Endothelial cell of umbilical vein (primary cell): ENCODE measurements around the gene KLHL6. TPM values are rescaled to one million over a fixed set of nuclear protein-coding genes. Genes with fewer than 3 reads are reported as not detected.

Source experiments
- BruUV-seq: library from RNA; stranded (reverse); fragments of 400-500 nt; replicated peaks from 2 replicates; lab custom pipeline; 2021; lab: Mats Ljungman, UMichigan
- CTCF ChIA-PET: fragments of 300-600, 350-600 bp; sonication (Branson Sonifier 250); formaldehyde crosslinking; loops from one replicate; lab custom pipeline; 2021; ENCODE audit warnings: antibody characterized with exemption, inconsistent platforms; lab: Charles Lee
- POLR2A ChIA-PET: fragments of 300-600, 350-600 bp; sonication (Branson Sonifier 250); formaldehyde crosslinking; loops from one replicate; lab custom pipeline; 2021; ENCODE audit warnings: antibody characterized with exemption, inconsistent platforms; lab: Charles Lee
- DNase-seq: peaks from one replicate; pipeline ENCODE4 v3.0.0-alpha.2; 2011; ENCODE audit warnings: low read depth, low spot score
- FAIRE-seq: peaks from 2 replicates; lab custom pipeline; 2011; peaks lifted over from hg19 to GRCh38; lab: Jason Lieb, UNC
- H2AFZ ChIP-seq: 2 replicates; pipeline ENCODE4 v1.6.0; 2012; ENCODE audit warnings: low read depth, low read length, control low read depth, inconsistent platforms
- H3K27ac ChIP-seq: 2 replicates; pipeline ENCODE4 v1.5.1; 2011; ENCODE audit warnings: low read depth, mild to moderate bottlenecking, control low read depth, low read length, moderate library complexity; ENCODE audit not compliant: insufficient read depth
- H3K27me3 ChIP-seq, 2 experiments: 2 replicates each; pipeline versions ENCODE4 v1.6.0 to v1.6.1; 2011; ENCODE audit warnings: low read length in 2 of 2, mixed read lengths in 1 of 2; ENCODE audit not compliant: control insufficient read depth in 2 of 2, insufficient read depth in 2 of 2
- H3K36me3 ChIP-seq, 2 experiments: 2 replicates in 1 of 2; 3 replicates in 1 of 2; pipeline ENCODE4 v1.5.1; 2011; ENCODE audit warnings: low read length in 2 of 2, mild to moderate bottlenecking in 1 of 2, moderate library complexity in 1 of 2; ENCODE audit not compliant: control insufficient read depth in 2 of 2, insufficient read depth in 2 of 2; ENCODE audit errors: extremely low read depth in 1 of 2
- H3K4me1 ChIP-seq: 3 replicates; pipeline ENCODE4 v1.5.1; 2011; ENCODE audit warnings: mild to moderate bottlenecking, low read length; ENCODE audit not compliant: control insufficient read depth, insufficient read depth; ENCODE audit errors: extremely low read depth
- H3K4me2 ChIP-seq: 2 replicates; pipeline ENCODE4 v1.6.1; 2011; ENCODE audit warnings: low read length, control low read depth, mixed read lengths; ENCODE audit not compliant: insufficient read depth
- H3K4me3 ChIP-seq, 3 experiments: fragments of 200-600 bp in 1 of 3; sonication (generic), shearing (Covaris generic) in 1 of 3; replicated peaks in 1 of 3; 2 replicates each; pipeline ENCODE4 v1.5.1; 2011 to 2016; ENCODE audit warnings: control low read depth in 3 of 3, low read length in 3 of 3, mild to moderate bottlenecking in 2 of 3, inconsistent platforms in 1 of 3, low read depth in 1 of 3, moderate library complexity in 1 of 3; ENCODE audit not compliant: insufficient read depth in 1 of 3
- H3K79me2 ChIP-seq: 2 replicates; pipeline ENCODE4 v1.6.0; 2012; ENCODE audit warnings: low read length, inconsistent platforms; ENCODE audit not compliant: control insufficient read depth, insufficient read depth
- H3K9ac ChIP-seq: replicated peaks from 2 replicates; pipeline ENCODE3; 2011; ENCODE audit warnings: low read length, control low read depth; ENCODE audit not compliant: insufficient read depth; ENCODE audit errors: extremely low read depth
- H3K9me1 ChIP-seq: replicated peaks from 3 replicates; pipeline ENCODE4 v1.6.0; 2011; ENCODE audit warnings: mild to moderate bottlenecking, low read length; ENCODE audit not compliant: control insufficient read depth, insufficient read depth; ENCODE audit errors: extremely low read depth
- H3K9me3 ChIP-seq: replicated peaks from 2 replicates; pipeline ENCODE4 v1.5.1; 2012; ENCODE audit warnings: low read length, inconsistent platforms; ENCODE audit not compliant: control insufficient read depth, insufficient read depth
- H4K20me1 ChIP-seq: replicated peaks from 2 replicates; pipeline ENCODE3; 2011; ENCODE audit warnings: mild to moderate bottlenecking, low read length; ENCODE audit not compliant: control insufficient read depth, insufficient read depth; ENCODE audit errors: extremely low read depth
- CTCF ChIP-seq, 2 donors: IDR thresholded peaks; 1 replicate in 1 of 2; 2 replicates in 1 of 2; pipeline ENCODE4 v1.5.1; 2011; ENCODE audit warnings: low read length in 2 of 2, mild to moderate bottlenecking in 2 of 2, moderate library complexity in 2 of 2, control low read depth in 1 of 2, inconsistent platforms in 1 of 2, low read depth in 1 of 2; ENCODE audit not compliant: insufficient read depth in 1 of 2; ENCODE audit errors: extremely low read depth in 1 of 2
- EZH2 ChIP-seq: IDR thresholded peaks from 2 replicates; pipeline ENCODE4 v1.6.1; 2012; ENCODE audit warnings: borderline replicate concordance, low read depth, mild to moderate bottlenecking, moderate library complexity, low read length, inconsistent platforms; ENCODE audit not compliant: severe bottlenecking
- FOS ChIP-seq: IDR thresholded peaks from 2 replicates; pipeline ENCODE4 v1.6.1; 2011; ENCODE audit warnings: mild to moderate bottlenecking, low read length, moderate library complexity, borderline replicate concordance; ENCODE audit not compliant: insufficient read depth
- GATA2 ChIP-seq: IDR thresholded peaks from 2 replicates; pipeline ENCODE4 v1.7.0; 2011; ENCODE audit warnings: low read depth, mild to moderate bottlenecking, moderate library complexity, mixed read lengths, low read length; ENCODE audit not compliant: insufficient read length, insufficient read depth
- JUN ChIP-seq: IDR thresholded peaks from 2 replicates; pipeline ENCODE4 v1.6.1; 2011; ENCODE audit warnings: borderline replicate concordance, low read depth; ENCODE audit not compliant: insufficient read length, insufficient read depth
- MAX ChIP-seq: IDR thresholded peaks from 2 replicates; pipeline ENCODE4 v1.6.1; 2011; ENCODE audit not compliant: insufficient read depth, insufficient read length
- MYC ChIP-seq: IDR thresholded peaks from one replicate; pipeline ENCODE4 v1.6.1; 2011; ENCODE audit warnings: mild to moderate bottlenecking, low read depth, low read length
- POLR2A ChIP-seq: IDR thresholded peaks from 2 replicates; pipeline ENCODE4 v1.6.1; 2012; ENCODE audit warnings: low read depth, mild to moderate bottlenecking, control low read depth, low read length
- POLR2AphosphoS5 ChIP-seq: IDR thresholded peaks from 2 replicates; pipeline ENCODE4 v1.6.1; 2012; ENCODE audit warnings: low read depth, mild to moderate bottlenecking, control low read depth, low read length, moderate library complexity; ENCODE audit not compliant: insufficient read depth
- dilution Hi-C: fragments of 300-500 bp; cut with MboI; formaldehyde crosslinking; loops from one replicate; pipeline ENCODE4 v1.15.0; 2019; ENCODE audit warnings: low sequenced_read_pairs; ENCODE audit not compliant: extremely low pct_ligation_motif_present
- intact Hi-C: fragments of 100-400 bp; cut with micrococcal nuclease; formaldehyde crosslinking; loops from one replicate; pipeline ENCODE4 v1.10.0; 2022
- polyA plus RNA-seq, 4 experiments: library from polyadenylated mRNA; depleted of rRNA in 3 of 4; stranded (reverse) in 3 of 4; unstranded in 1 of 4; fragments of >200 nt; gene quantifications; 2 replicates each; pipeline versions ENCODE4 v1.2.1 to v1.2.3, GENCODE V29; 2011 to 2012; ENCODE audit warnings: missing spikeins in 1 of 4
- total RNA-seq: library from RNA; stranded (reverse); gene quantifications from 2 replicates; pipeline ENCODE4 v1.2.3, GENCODE V29; 2021

The KLHL6 gene
- total and polyA plus RNA-seq, 2 donors (not counting 3 experiments of a cell fraction or from before 2014, with no cell fraction given): 5.7 to 12.6 TPM

GRCh38 chr3:183484431-183485075 is 71.0 kb downstream of the KLHL6 start:
- Histone ChIP-seq H3K9ac (no peak overlapping the region), H3K9me3 (no peaks in the 10 kb centered on the region), H3K4me1 (no peaks in the 10 kb centered on the region), H3K27me3 (no peaks in the 10 kb centered on the region), H4K20me1 (no peaks in the 10 kb centered on the region), H3K4me2 (no peak overlapping the region), H3K9me1 (no peaks in the 10 kb centered on the region), H2AFZ (no peak overlapping the region), H3K36me3 (no peaks in the 10 kb centered on the region), H3K4me3 (no peak overlapping the region), H3K27ac (no peak overlapping the region), H3K79me2 (no peaks in the 10 kb centered on the region)
- ChIA-PET POLR2A (no interaction called here), CTCF (interaction anchor here (1.7 kb wide), 1 partner anchor 282 kb away, joined by 6 read pairs; no protein-coding TSS in a partner anchor)
- no peak for DNase-seq
- FAIRE-seq: no peak
- TF ChIP-seq CTCF (IDR thresholded peaks at IDR 0.05; ENCODE audit: extremely low read depth in 1 of 2, insufficient read depth in 1 of 2, low read depth in 1 of 2, low read length in 2 of 2): no peak
- TF ChIP-seq POLR2A: no peak
- no peak for TF ChIP-seq FOS
- no peak for TF ChIP-seq MAX
- no peak for TF ChIP-seq POLR2AphosphoS5
- TF ChIP-seq MYC: no peak
- no peak for TF ChIP-seq JUN
- TF ChIP-seq EZH2: no peak
- no peak for TF ChIP-seq GATA2
- intact Hi-C loops (loop anchor here (5.0 kb wide), 1 partner anchor 153 kb away; the partner anchor contains the start of gene KLHL24), dilution Hi-C loops (no loop called here)
- BruUV-seq: no TSS peak
